Activated T-helper 1 cell treated with anti-CD3 and anti-CD28 coated beads, Interleukin-12 subunit alpha, Interleukin-12 subunit beta, Interleukin-2, Interleukin-4 antibody, amounts not matched to agents 30 ng/mL and 10 ng/mL and 1 ng/mL, durations not matched to agents 14 hours and 24 hours and 36 hours (primary cell): ENCODE results near the gene CDCP2. TPM values are rescaled to one million over a fixed set of nuclear protein-coding genes. Genes with fewer than 3 reads are reported as not detected.
"Not testable (repeated sequence)": the region's sequence is repeated elsewhere in the genome, so short reads cannot be mapped to it uniquely, and the experiment has no call there.

Source experiments
- DNase-seq: peaks from one replicate; pipeline ENCODE4 v3.0.0; 2021; ENCODE audit warnings: low spot score
- H3K27ac Mint-ChIP-seq: one replicate; pipeline ENCODE4 v1.8.0; 2021; ENCODE audit warnings: mild to moderate bottlenecking, mixed read lengths
- H3K27me3 Mint-ChIP-seq: one replicate; pipeline ENCODE4 v1.8.0; 2022; ENCODE audit warnings: mild to moderate bottlenecking, moderate library complexity, mixed read lengths; ENCODE audit not compliant: insufficient read depth
- H3K36me3 Mint-ChIP-seq: one replicate; pipeline ENCODE4 v1.8.0; 2021; ENCODE audit warnings: low read depth, mixed read lengths
- H3K4me1 Mint-ChIP-seq: one replicate; pipeline ENCODE4 v1.8.0; 2021; ENCODE audit warnings: low read depth, mixed read lengths
- H3K4me3 Mint-ChIP-seq: one replicate; pipeline ENCODE4 v1.8.0; 2021; ENCODE audit warnings: mild to moderate bottlenecking, moderate library complexity, mixed read lengths
- H3K9me3 Mint-ChIP-seq: one replicate; pipeline ENCODE4 v1.8.0; 2021; ENCODE audit warnings: mixed read lengths
- intact Hi-C: fragments of 100-400 bp; cut with micrococcal nuclease; formaldehyde crosslinking; loops from one replicate; pipeline ENCODE4 v1.15.1; 2024
- total RNA-seq: library from RNA; stranded (reverse); gene quantifications from 2 replicates; pipeline ENCODE4 v1.2.3, GENCODE V29; 2022

Gene CDCP2
- total RNA-seq, 1 donor from 2014 or later, result not detected

DNA sequence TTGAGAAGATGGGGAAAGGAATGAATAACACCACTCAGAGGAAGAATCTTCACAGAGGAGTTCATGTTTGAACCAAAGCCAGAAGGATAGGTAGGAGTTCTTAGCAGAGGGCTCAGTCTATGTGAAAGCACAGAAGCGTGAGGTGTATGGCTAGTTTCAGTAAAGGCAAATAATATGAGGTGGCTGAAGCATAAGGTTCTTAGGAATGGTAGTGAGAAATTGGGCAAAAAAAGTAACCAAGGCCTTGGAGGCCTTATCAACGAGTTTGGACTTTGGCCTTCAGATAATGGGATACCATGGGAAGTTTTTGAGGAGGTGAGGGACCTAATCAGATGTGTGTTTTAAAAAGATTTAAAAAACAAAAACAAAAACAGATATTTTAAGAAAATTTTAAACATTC lies 52.3 kb downstream of the CDCP2 start:
- no peaks in the 10 kb centered on the region for H3K27me3 Mint-ChIP-seq
- no peak for DNase-seq

DNA sequence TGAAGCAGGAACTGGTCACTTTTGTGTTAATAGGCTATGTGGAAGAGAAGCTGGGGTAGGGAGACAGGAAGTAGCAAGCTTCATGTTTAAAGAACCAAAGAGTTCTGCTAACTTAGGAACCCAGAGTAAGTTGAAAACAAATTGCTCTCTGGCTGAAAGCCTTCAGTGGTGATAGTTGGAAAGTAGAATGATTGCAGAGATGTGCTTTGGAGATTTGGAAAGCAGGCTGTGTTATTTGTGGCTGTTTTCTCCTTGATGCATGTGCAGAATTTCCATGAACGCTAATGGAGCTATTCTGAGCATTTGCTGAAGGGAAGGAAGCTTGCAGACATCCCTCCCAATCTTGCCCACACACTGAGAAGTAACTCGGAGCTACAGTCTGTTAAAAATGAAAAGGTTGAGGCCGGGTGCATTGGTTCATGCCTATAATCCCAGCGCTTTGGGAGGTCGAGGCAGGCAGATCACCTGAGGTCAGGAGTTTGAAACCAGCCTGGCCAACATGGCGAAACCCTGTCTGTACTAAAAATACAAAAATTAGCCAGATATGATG lies 53.7 kb downstream of the CDCP2 start:
- Mint-ChIP-seq H3K9me3 (no peaks in the 10 kb centered on the region), H3K36me3 (peaks cover 32% of the 10 kb centered on the region), H3K27ac (no peak overlapping the region)

More for the DNA sequence above, 52.3 kb downstream of the CDCP2 start:
- Mint-ChIP-seq H3K9me3 (no peaks in the 10 kb centered on the region), H3K36me3 (peaks cover 31% of the 10 kb centered on the region), H3K4me1 (no peaks in the 10 kb centered on the region), H3K4me3 (no peak overlapping the region), H3K27ac (no peak overlapping the region)
- intact Hi-C loops, result no loop called here

DNA sequence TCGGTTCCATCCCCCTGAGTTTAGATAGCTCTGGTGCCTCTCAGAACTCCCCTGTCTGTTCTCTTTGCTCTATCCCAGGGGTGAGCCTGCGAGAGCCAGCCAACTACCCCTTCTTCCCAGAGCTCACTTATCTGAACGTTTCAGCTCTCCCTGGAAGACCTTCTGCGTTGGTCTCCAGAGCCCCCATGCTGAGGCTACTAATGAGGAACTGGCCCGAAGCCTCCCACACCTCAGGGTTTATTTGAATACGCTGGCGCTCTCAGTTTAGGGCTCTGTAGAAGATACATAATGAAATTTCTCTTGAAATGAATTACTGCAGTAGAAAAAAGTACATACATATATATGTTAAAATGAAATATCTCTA lies 55.9 kb downstream of the CDCP2 start:
- no peak overlapping the region for H3K27ac Mint-ChIP-seq
- H3K27me3 Mint-ChIP-seq, result no peaks in the 10 kb centered on the region
- no peaks in the 10 kb centered on the region for H3K9me3 Mint-ChIP-seq
- intact Hi-C loops, result no loop called here
- H3K36me3 Mint-ChIP-seq, result peaks cover 23% of the 10 kb centered on the region
- H3K4me1 Mint-ChIP-seq, result no peaks in the 10 kb centered on the region
- no peak for DNase-seq
- H3K4me3 Mint-ChIP-seq, result no peak overlapping the region

More for the DNA sequence above, 53.7 kb downstream of the CDCP2 start:
- no peak overlapping the region for H3K4me3 Mint-ChIP-seq
- H3K27me3 Mint-ChIP-seq, result no peaks in the 10 kb centered on the region
- H3K4me1 Mint-ChIP-seq, result no peaks in the 10 kb centered on the region
- intact Hi-C loops, result no loop called here
- no peak for DNase-seq

- Mint-ChIP-seq H3K9me3 (no peaks in the 10 kb centered on the region), H3K4me1 (no peaks in the 10 kb centered on the region), H3K27ac (no peak overlapping the region), H3K36me3 (peaks cover 26% of the 10 kb centered on the region), H3K4me3 (no peak overlapping the region), H3K27me3 (no peaks in the 10 kb centered on the region)
- intact Hi-C loops, result no loop called here
- DNase-seq, result no peak
These were observed 56.4 kb downstream of the CDCP2 start for GRCh38 chr1:54096227-54096876.

GRCh38 chr1:54095546-54096226 lies 57.1 kb downstream of the CDCP2 start:
- H3K4me3 Mint-ChIP-seq, result no peak overlapping the region
- DNase-seq, result no peak
- H3K9me3 Mint-ChIP-seq, result no peaks in the 10 kb centered on the region
- intact Hi-C loops, result no loop called here
- no peaks in the 10 kb centered on the region for H3K4me1 Mint-ChIP-seq
- H3K27ac Mint-ChIP-seq, result no peak overlapping the region
- H3K36me3 Mint-ChIP-seq, result peaks cover 22% of the 10 kb centered on the region
- H3K27me3 Mint-ChIP-seq, result no peaks in the 10 kb centered on the region

GRCh38 chr1:54094730-54095105 lies 58.1 kb downstream of the CDCP2 start:
- H3K4me1 Mint-ChIP-seq, H3K27me3 Mint-ChIP-seq, intact Hi-C loops, H3K4me3 Mint-ChIP-seq, H3K27ac Mint-ChIP-seq, DNase-seq, H3K9me3 Mint-ChIP-seq: not testable (repeated sequence)
- H3K36me3 Mint-ChIP-seq, result peaks cover 17% of the 10 kb centered on the region

DNA sequence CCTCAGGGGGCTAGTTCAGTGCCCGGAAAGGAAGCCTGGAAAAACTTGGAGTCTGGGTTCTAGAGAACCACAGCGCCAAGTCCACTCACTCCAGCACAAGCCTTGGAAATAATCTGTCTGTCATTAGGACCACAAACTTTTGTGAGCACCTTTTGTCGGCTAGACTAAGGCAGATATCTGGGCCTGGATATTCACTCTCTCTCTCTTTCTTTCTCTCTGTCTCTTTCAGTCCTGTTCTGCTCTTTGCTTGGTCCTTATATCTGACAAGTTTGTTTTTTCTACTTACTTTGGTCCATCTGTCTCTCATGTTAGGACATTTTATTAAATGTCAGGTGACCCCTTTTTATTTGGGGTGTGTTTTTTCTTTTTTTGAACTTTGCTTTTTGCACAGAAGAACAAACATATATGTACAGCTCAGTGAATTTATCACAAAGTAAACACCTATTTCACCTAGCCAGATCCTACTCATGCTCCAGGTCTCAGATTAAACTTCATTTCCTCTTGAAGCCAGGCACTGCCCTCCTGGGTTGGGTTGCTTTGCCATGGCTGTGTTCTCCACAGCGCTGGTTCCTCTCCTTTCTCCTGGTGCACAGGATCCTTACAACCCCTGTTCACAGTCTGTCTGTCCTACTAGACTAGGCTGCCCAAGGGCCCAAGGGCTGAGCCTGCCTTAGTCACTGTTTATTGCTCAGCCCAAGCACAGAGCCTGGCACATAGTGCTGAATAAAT lies 58.6 kb downstream of the CDCP2 start:
- Mint-ChIP-seq H3K4me1 (no peaks in the 10 kb centered on the region), H3K4me3 (no peak overlapping the region), H3K9me3 (no peaks in the 10 kb centered on the region), H3K27me3 (no peaks in the 10 kb centered on the region), H3K36me3 (peaks cover 17% of the 10 kb centered on the region), H3K27ac (no peak overlapping the region)
- intact Hi-C loops, result no loop called here
- no peak for DNase-seq

GRCh38 chr1:54091666-54092065 lies 61.1 kb downstream of the CDCP2 start:
- H3K27me3 Mint-ChIP-seq, result no peaks in the 10 kb centered on the region
- peaks cover 6% of the 10 kb centered on the region for H3K36me3 Mint-ChIP-seq
- H3K27ac Mint-ChIP-seq, result no peak overlapping the region
- H3K4me1 Mint-ChIP-seq, result no peaks in the 10 kb centered on the region
- intact Hi-C loops, result no loop called here
- no peak overlapping the region for H3K4me3 Mint-ChIP-seq
- no peaks in the 10 kb centered on the region for H3K9me3 Mint-ChIP-seq
- DNase-seq, result no peak

- peaks cover 4% of the 10 kb centered on the region for H3K36me3 Mint-ChIP-seq
- no peaks in the 10 kb centered on the region for H3K27me3 Mint-ChIP-seq
- H3K4me3 Mint-ChIP-seq, result no peak overlapping the region
- H3K4me1 Mint-ChIP-seq, result no peaks in the 10 kb centered on the region
- H3K27ac Mint-ChIP-seq, result no peak overlapping the region
- no peak for DNase-seq
- intact Hi-C loops, result no loop called here
- no peaks in the 10 kb centered on the region for H3K9me3 Mint-ChIP-seq
These were observed 64.4 kb downstream of the CDCP2 start for GRCh38 chr1:54088385-54088784.

GRCh38 chr1:54086754-54087153 lies 66.0 kb downstream of the CDCP2 start:
- Mint-ChIP-seq H3K4me3 (no peak overlapping the region), H3K4me1 (peaks cover under 1% of the 10 kb centered on the region), H3K9me3 (no peaks in the 10 kb centered on the region), H3K27me3 (no peaks in the 10 kb centered on the region), H3K36me3 (peaks cover 3% of the 10 kb centered on the region), H3K27ac (no peak overlapping the region)
- intact Hi-C loops, result no loop called here
- no peak for DNase-seq

DNA sequence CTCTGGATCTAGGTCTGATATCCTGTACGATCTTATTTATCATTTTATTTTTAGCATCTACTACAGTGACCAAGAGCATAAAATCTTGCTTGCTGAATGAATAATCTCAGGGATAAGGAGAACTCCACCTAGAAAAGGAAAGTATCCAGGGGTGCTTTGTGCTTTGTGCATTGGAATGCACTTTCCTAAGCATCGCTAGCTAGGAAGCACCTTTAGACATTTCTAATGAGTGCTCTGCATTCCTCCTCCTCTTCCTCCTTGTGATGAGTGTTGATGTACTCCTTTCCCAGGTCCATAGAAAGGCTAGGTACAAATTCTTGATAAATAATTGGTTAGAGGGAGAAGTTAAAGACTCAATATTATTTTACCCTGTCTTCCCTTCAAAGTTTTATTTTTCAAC lies 68.0 kb downstream of the CDCP2 start:
- DNase-seq, result no peak
- Mint-ChIP-seq H3K9me3 (no peaks in the 10 kb centered on the region), H3K27me3 (no peaks in the 10 kb centered on the region), H3K27ac (no peak overlapping the region), H3K4me3 (no peak overlapping the region), H3K4me1 (peaks cover 5% of the 10 kb centered on the region), H3K36me3 (no peaks in the 10 kb centered on the region)
- intact Hi-C loops, result no loop called here
